HS-5 (cell line): Measurements from ENCODE around the gene MTM1.

Experiments
- DNase-seq: peaks from one replicate; pipeline ENCODE4 v3.0.0-alpha.2; 2012; ENCODE audit warnings: low read depth

The MTM1 gene

DNA sequence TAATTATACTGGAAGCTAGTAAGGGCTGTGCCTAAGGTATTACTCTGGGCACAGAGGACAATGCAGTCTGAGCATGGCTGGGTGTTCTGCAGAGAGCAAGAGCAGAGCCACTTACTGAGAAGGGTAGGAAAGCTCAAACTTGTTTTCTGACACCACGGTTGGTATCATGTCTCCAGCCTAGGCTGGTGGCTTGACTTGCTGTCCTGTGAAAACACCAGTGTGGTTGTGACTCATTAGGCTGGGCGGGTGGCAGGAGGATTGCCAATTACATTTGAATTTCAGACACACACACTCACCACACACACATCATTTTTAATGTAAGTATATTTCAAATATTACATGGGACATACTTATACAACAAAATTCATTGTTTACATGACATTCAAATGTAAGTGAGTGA is 19.7 kb upstream of the MTM1 start:
- no peak for DNase-seq

DNA sequence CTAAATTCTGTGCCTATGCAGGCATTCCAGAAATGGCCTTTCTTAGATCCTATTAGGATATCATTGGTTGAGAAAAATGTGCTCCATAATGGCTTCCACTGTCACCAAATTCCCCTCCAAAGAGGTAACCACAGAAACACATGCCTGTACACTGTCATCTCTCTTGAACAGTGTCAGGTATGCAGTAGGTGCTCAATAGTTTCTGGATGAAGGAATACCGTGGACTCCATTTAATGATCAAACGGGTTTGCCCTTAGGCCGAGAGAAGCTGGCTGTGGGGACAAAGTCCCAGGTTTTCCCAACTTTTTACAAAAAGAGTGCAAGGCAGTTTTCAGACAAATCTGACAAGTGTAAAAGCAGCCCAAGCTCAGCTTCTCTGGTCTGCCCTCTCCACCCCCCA is 16.5 kb upstream of the MTM1 start:
- no peak for DNase-seq

DNA sequence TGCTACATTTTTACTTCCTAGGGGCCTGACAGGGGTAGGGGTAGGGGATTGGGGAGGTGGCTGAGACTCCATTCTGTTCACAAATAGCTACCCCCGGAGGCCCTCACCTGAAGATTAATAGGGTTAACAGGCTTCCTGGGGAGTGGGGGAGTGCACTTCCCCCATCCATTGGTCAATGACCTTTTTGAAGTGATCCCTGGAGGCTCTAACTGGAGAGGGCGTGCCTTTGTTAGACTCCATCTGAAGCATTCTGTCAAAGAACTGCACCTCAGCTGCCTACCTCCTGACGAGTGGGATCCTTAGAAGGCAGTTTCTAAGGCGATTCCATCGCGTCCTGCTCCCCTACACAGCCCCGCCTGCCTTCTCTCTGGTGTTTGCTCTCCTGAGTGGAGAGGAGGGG is 10.0 kb upstream of the MTM1 start:
- DNase-seq, result no peak

DNA sequence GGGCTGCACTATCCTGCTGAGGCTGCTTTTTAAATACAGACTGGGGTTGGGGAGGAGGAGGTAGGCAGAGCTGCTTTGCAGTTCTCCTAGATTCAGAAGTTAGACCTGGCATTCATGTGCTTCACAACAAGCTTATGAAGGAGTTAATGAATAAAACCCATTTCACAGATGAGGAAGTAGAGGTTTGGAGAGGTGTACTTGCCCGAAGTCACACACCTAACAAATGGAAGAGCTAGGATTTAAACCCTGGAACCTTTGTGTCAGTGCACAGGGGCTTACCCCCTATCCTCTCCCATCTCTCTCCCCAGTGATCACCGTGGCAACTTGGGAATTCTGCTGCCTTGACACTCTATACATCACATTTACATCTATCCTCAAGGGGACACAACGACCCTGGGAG is 3.6 kb upstream of the MTM1 start:
- no peak for DNase-seq

DNA sequence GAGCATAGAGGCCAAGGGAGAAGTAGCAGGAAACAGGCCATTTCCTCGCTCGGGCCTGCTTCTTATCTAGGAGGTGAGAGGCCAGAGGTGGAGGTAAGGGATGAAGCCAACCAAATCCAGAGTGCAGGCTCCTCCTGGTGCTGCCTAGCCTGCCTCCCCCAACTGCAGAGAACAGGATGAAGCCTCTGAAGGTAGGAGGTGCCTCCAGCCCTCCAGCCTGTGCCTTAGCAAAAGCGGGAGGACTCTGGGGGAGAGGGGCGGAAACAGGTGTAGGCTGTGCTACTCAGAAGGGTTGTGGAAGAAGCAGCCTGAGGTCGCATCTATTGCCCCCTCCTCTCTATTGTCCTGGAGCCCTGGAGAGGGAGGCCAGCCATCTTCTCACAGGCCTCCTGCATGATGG is 2.9 kb upstream of the MTM1 start:
- DNase-seq, result no peak

DNA sequence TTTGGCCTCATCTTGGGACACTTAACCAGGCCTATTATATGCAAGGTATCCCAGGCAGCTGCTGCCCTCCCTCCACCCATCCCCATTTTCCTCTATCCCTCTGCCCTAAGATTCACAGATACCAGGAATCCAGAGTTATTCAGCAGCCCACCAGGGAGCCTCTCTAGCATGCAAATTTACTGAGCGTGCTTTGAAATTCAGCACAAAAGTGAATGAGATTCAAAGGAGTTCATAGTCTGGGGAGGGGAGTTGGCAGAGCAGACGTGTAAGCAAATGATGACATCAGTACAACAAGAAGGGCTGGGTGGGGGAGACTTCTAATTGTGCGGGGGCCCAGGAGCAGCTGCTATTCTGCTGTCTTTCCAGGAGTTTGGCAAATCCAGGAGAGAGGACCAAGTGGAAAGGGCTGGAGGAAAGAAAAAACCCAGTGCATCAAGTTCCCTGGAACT is 1.7 kb upstream of the MTM1 start:
- DNase-seq, result no peak

DNA sequence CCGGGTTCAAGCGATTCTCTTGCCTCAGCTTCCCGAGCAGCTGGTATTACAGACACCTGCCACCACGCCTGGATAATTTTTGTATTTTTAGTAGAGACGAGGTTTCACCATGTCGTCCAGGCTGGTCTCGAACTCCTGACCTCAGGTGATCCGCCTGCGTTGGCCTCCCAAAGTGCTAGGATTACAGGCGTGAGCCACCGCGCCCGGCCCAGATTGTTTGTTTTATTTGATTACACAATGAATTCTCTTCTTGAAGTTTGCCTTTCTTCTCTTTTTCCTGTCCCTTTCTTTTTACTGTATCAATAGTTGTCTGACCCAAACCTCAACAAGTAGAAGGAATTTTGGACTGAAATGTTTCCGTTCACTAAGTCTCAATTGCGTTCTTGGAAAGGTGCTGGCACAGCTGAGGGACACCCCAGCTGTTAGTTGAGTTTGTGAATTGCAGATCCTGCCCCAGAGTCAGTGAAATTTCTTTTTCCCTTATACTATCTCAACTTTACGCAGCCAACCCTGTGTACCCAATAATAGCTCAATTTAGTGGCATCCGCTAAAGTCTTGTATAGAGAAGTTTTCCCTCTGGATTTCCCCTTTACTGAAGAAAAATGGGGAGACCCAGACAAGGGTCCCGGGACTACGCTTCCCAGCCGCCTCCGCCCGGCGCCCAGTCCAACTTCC is 639 bp upstream of the MTM1 start:
- no peak for DNase-seq

DNA sequence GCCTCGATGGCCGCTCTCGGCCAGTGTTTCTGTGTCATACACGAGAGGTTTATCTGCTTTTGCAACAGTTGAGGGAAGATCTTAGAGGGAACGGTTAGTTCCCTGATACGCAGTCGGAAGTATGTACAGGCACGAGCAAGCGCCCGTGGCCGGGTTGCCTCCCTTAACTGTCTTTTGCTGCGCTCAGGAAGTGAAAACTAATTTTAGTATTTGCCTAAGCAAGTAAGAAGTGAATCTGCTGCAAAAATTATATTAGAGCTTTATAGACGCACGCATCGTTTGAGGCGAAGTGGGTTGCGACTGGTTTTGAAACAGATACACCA is 695 bp downstream of the MTM1 start:
- DNase-seq, result no peak

DNA sequence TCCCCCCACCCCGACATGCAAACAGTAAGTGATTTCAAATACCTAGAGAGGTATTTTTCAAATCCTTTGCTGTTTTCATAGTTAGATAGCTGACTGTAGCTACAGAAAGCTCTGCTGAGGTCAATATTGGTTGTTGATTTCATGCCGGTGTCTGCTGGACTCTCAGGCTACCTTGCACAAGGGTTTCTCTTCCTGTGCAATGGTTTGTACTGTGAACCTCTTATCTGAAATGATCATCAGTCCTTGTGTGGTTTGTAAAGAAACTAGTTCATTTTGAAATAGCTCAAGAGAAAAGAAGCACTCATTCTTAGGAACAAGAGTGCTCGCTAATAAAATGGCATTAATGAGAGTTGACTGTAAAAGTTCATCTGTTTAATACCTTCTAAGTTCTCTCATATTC is 2.1 kb downstream of the MTM1 start:
- no peak for DNase-seq

DNA sequence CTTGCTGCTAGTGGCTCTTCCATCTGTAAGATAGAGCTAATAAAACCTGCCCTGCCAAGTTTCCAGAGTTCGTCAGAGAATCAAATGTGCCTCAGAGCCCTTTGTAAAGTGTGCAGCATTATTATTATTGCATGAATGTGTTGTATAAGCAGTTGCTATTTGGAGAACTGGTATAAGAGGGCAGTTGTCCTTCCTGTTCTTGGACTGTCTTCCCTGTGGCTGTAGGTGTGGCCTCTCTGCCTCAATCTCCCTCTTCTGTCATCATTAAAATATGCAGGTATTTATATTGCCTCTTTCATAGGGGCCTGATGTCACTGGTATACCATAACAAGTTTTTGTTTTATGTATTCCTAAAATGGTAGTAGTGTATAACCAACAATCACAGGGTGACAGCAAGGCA is 3.8 kb downstream of the MTM1 start:
- DNase-seq, result no peak

DNA sequence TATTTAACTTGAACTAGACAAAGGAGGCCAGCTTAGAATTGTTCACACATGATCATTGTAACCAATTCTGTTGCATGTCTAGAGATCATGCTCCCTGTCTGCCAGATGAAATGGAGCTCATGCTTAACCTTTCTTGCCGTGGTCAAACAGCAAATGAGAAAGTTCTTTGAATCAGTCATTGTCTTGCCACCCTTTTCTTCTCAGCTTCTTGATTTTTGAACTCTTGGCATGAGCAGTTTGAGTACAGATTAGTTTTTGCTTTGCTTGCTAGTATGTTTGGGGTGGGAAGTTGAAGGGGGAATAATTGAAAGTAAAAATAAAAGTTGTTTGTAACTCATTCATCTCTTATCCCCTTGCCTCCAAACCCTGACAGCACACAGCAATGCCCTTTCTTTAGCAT is 4.7 kb downstream of the MTM1 start:
- DNase-seq, result no peak

DNA sequence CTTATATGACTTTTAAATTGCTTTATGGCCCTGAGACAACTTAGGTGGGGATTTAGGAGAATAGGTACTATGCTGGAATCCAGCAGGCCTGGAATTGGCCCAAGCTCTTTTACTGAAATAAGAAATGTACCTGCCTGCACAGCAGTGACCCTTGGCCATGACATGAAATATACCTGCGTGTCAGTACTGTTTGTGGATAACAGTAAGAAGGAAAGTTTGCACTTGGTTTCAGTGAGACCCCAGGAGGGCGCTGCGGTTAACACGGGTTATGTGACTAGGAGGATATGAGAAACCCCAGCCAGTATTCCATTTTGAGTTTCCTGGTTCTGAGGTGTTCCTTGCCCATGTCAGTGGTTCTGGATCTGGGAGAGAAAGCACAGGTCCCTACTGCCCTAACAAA is 5.3 kb downstream of the MTM1 start:
- DNase-seq, result no peak

DNA sequence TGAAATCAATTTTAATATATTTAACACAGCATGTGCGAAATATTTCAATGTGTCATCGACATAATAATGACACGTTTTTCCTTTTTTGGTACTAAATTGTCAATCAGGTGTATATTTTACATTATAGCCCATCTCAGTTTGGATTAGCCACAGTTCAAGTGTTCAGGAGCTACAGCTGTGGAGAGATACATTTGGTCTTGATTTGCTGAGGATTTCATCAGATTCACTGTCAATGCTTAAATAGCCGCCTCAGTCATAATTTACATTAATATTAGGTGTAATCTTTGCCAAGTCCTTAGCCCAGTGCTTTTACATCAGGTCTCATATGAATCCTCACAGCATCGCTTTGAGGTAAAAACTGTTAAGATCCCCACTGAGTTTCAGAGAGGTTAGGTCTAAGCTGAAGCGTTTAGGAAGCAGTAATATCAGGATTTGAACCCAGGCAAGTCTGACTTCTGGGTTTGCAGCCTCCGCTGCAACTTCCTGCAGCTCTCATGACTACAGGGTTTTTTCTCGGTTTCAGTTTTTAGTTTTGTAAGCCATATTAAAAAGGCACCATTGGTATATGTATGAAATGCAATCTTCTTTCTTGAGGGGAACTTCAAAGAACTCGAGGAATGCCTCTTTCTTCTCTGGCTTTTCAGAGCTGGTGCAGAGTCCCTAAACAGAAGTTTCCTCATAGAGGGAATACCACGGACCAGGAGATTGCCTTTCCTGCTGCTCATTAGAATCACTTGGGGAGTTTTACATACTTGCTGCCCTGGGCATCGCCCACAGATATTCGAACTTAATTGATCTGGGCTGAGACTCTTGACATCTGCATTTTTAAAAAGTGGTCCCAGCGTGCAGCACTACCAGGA is 6.4 kb downstream of the MTM1 start:
- no peak for DNase-seq

DNA sequence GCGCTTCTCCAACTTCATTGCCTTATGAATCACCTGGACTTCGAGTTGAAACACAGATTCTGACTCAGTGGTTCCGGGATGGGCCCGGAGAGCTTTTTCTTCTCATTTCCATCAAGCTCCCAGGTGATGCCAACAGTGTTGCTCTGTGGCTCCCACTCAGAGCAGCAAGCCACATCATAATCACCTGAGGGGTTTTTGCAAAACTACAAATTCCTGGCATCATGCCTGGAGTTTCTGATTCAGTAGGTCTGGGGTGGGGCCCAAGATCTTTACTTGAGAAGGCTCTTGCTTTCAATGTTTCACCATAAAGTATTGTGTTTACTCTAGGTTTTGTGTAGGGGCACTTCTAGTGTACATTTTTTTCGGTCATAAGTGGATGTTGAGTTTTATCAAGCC is 7.0 kb downstream of the MTM1 start:
- DNase-seq, result no peak

DNA sequence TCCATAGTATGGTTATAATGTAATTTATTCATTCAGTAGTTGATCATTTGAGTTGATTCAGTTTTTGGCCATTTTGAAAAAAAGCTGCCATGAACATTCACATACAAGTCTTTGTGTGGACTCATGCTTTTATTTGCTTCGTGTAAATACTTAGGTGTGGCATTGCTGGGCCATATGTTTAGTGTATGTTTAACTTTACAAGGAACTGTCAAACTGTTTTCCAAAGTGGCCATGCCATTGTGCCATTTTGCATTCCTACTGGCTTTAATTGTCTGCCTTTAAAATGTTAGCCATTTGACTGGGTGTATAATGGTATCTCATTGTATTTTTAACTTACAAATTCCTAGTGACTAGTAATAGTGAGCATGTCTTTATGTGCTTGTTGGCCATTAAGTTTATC is 8.8 kb downstream of the MTM1 start:
- no peak for DNase-seq

DNA sequence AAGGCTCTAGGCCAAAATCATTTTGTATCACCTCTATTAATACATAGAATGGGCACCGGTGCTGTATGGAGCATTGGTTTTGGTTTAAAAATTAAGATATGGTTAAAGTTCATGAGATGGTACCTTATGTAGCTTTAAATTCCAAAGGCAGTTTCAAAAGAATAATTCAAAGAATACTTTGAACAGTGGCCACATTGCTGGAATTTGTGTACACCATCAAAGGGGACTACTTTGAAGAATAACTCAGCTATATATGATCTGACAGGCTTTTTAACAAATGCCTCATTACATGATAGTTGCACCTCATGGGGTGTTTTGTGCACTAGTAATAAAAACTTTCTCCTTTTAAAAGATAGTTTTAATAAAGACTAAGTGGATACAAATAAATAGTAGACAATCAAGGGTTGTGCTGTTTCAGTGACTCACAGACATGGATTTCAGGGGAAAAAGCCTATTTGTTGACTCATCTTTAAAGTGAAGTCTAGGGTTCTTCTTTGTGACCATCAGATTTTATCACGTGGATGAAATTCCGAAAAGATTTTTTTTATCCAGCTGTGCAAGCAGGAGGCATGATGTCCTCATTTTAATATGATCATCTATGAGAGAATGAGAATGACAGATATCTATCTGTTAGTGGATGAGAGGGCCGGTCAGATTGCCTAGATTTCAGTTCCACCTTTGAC is 12.8 kb downstream of the MTM1 start:
- DNase-seq, result peak; percentile 55

DNA sequence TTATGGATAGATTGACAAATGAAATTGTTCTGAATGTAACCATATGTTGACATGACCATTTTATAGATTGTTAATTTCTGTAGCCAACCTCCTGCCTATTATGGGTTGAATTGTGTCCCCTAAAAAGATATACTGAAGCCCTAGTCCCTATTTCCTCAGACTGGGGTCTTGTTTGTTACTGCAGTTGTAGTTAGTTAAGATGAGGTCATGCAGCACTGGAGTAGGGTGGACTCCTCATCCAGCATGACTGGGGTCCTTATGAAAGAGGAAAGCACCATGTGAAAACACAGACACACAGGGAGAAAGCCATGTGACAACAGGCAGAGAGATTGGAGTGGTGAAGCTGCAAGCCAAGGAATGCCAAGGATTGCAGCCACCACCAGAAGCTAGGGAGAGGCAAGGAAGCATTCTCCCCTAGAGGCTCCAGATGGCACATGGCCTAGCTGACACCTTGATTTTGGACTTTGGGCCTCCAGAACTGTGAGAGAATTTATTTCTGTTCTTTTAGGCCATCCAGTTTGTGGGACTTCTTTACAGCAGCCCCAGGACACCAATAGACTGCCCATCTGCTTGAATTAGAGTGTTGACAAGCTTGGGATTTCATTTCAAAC is 14.0 kb downstream of the MTM1 start:
- DNase-seq, result no peak

DNA sequence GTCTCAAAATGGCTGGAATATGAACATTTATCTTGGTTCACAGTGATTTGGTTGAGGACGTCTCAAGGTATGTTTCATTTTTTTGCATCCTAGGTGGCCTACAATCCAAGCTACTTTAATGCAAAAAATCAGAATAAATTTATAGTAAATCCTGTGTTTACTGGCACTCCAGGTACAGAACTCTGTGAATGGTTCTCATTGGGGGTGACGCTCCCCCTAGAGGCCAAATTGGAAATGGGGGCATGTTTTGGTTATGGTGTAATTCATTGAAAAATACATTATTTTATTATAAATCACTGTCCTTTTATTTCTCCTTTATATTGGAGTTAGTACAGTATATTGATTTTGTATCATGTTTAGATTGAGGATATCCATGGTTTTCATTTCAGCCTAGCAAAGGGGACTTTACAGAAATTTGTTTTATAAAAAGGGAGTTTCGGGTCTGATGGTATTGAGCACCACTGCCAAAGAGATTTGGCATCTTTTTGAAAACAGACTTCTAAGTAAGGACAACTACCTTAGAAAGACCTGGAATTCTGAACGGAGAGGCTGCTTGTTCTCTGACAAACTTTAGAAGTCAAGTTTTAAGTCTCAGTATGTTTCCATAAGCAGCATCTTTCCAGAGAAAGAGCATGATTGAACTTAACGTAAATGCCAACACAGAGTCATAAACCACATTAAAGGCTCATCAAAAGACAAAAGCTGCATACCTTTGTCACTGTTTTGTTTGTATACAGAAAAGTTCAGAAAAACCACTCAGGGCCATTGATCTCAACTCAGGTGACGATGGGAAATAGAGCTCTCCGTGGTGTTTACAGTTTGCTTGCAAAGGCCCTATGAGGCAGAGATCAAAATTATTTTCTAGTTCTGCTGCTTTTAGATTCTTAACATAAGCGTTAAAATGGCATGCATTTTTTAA is 19.4 kb downstream of the MTM1 start:
- DNase-seq, result no peak

DNA sequence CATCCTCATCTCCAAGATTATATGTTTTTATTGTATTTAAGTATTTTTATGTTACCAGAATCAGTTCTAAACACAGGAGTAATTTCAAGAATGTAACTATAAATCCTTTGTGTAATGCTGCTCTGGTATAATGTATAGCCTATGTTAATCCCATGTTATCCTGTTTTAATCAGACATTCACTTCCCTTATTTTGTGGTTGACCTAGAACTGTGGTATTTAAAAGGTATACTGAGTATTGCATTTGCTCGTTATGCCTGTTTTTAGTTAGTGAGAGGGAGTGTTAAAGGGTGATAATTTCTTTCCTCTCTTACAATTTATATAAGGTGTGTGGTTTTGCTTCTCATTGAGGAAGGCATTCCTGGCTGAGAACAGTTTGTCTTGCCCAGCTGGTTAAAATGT is 26.2 kb downstream of the MTM1 start:
- no peak for DNase-seq

DNA sequence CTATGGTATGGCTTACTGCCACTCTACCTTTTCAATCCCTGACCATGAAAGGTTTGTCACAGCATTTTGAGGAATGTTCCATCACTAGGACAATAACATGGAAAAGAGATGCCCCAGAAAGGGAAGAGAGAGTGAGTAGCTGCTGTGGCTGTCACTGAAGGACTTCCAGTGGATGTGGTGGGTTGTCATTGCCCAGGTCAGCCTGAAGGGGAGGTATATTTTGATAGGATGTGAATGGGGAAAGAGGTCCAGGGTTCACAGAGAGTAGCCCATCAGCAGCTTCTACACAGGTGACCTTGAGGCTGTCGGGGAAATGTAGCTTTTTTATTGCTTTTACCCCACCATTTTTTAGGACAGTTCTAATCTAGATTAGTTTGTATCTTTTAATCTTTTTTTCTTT is 30.8 kb downstream of the MTM1 start:
- no peak for DNase-seq

DNA sequence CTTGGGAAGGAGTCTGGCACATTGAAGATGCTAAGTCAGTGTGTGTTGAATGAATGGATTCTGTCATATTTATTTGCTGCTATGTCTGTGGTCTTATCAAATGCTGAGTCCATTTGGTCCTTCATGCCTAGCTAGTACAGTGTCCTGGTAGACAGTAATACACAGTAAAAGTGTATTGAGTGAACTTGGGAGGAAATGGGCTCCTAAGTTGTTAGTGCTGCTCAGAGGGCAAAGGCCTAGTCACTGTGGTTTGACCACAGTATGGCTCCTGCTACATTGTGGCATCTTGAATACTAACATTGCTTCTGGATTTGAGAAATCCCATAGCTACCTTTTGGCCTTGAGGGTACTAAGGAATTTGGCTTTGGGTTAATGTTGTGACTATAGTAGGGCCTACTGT is 33.9 kb downstream of the MTM1 start:
- no peak for DNase-seq

DNA sequence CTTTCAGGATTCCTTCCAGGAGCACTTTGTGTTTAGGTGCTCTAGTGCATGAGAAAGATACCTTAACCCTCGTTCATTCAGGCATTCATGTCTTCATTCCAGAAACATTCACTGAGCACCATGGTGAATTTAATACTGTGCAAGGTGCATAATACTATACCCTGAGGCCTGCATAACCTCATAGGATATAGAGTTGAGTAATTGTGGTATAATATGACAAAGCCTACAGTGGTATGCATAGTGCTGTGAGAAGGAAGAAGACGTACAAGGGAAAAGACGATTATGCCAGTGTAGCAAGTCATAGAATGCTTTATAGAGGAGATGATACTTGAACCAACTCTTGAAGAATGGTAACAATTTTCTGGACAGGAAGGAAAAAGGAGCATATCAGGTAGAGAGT is 34.3 kb downstream of the MTM1 start:
- no peak for DNase-seq
